ENCODE data around the gene MAGI1.
A peak's percentile ranks its signal among the peaks of the same experiment; 100 is the strongest.
"Not testable (repeated sequence)": the region's sequence is repeated elsewhere in the genome, so short reads cannot be mapped to it uniquely, and the experiment has no call there.

The MAGI1 gene

GRCh38 chr3:65564483-65564882, 474.2 kb downstream of the MAGI1 start:
- DNase-seq: no peak
- intact Hi-C loops (cut with DNase I): no loop called here

GRCh38 chr3:65563861-65564260, 474.9 kb downstream of the MAGI1 start:
- intact Hi-C loops (cut with DNase I): no loop called here
- DNase-seq: peak in 1 of 42 donors; percentile 2

- no peak for DNase-seq
- intact Hi-C loops (cut with DNase I): no loop called here
These were observed 476.3 kb downstream of the MAGI1 start for GRCh38 chr3:65562447-65562846.

- DNase-seq: no peak
- intact Hi-C loops (cut with DNase I): no loop called here
These were observed 477.1 kb downstream of the MAGI1 start for GRCh38 chr3:65561617-65562016.

- intact Hi-C loops (cut with DNase I): no loop called here
- no peak for DNase-seq
These were observed 477.8 kb downstream of the MAGI1 start for GRCh38 chr3:65560901-65561300.

- intact Hi-C loops (cut with DNase I): no loop called here
- no peak for DNase-seq
These were observed 478.6 kb downstream of the MAGI1 start for GRCh38 chr3:65560133-65560532.

- intact Hi-C loops (cut with DNase I): no loop called here
- no peak for DNase-seq
These were observed 479.1 kb downstream of the MAGI1 start for GRCh38 chr3:65559643-65560042.

GRCh38 chr3:65558826-65559225, 479.9 kb downstream of the MAGI1 start:
- DNase-seq: no peak
- intact Hi-C loops (cut with DNase I): no loop called here

- DNase-seq: no peak
- intact Hi-C loops (cut with DNase I): no loop called here
These were observed 480.7 kb downstream of the MAGI1 start for GRCh38 chr3:65557899-65558564.

GRCh38 chr3:65556934-65557577, 481.7 kb downstream of the MAGI1 start:
- intact Hi-C loops (cut with DNase I): no loop called here
- no peak for DNase-seq

GRCh38 chr3:65552434-65552833, 486.3 kb downstream of the MAGI1 start:
- intact Hi-C loops (cut with DNase I): no loop called here
- DNase-seq: no peak

- intact Hi-C loops (cut with DNase I): no loop called here
- no peak for DNase-seq
These were observed 486.8 kb downstream of the MAGI1 start for GRCh38 chr3:65551945-65552344.

GRCh38 chr3:65550137-65550536, 488.6 kb downstream of the MAGI1 start:
- intact Hi-C loops (cut with DNase I): no loop called here
- no peak for DNase-seq

GRCh38 chr3:65549626-65549959, 489.1 kb downstream of the MAGI1 start:
- intact Hi-C loops (cut with DNase I): no loop called here
- DNase-seq: peak in 1 of 42 donors; percentile 39

- peak in 39 of 42 donors; percentile 16 to 68 (median 40) for DNase-seq
- intact Hi-C loops (cut with DNase I): no loop called here
These were observed 489.7 kb downstream of the MAGI1 start for GRCh38 chr3:65548848-65549625.

GRCh38 chr3:65545429-65545828, 493.3 kb downstream of the MAGI1 start:
- intact Hi-C loops (cut with DNase I): no loop called here
- DNase-seq: no peak

GRCh38 chr3:65543391-65543790, 495.3 kb downstream of the MAGI1 start:
- DNase-seq; intact Hi-C loops (cut with DNase I): not testable (repeated sequence)

GRCh38 chr3:65540666-65541065, 498.1 kb downstream of the MAGI1 start:
- intact Hi-C loops (cut with DNase I): no loop called here
- DNase-seq: no peak

- no peak for DNase-seq
- intact Hi-C loops (cut with DNase I): no loop called here
These were observed 499.1 kb downstream of the MAGI1 start for GRCh38 chr3:65539616-65540015.

GRCh38 chr3:65538101-65538500, 500.6 kb downstream of the MAGI1 start:
- no peak for DNase-seq
- intact Hi-C loops (cut with DNase I): no loop called here

Measured in head of caudate nucleus (tissue), 42 donors.